B cell (primary cell): ENCODE data around the gene PHC2. TPM values are rescaled to one million over a fixed set of nuclear protein-coding genes. Genes with fewer than 3 reads are reported as not detected.

Experiments
- ATAC-seq: fragments of 200-7000 bp; cut with Tn5 transposase; one replicate; pipeline ENCODE4 v1.10.0; 2021; ENCODE audit warnings: low read depth, mild to moderate bottlenecking, moderate number of reproducible peaks, moderate library complexity
- CTCF ChIA-PET: fragments of 350-600 bp; sonication (Branson Sonifier 250); formaldehyde crosslinking; loops from one replicate; lab custom pipeline; 2021; ENCODE audit warnings: antibody characterized with exemption, inconsistent platforms; lab: Charles Lee
- POLR2A ChIA-PET: fragments of 350-600 bp; sonication (Branson Sonifier 250); formaldehyde crosslinking; loops from one replicate; lab custom pipeline; 2021; ENCODE audit warnings: antibody characterized with exemption; lab: Charles Lee
- DNase-seq: peaks from one replicate; pipeline ENCODE4 v3.0.0; 2013
- H2AFZ ChIP-seq: 2 replicates; pipeline ENCODE4 v1.6.1; 2012; ENCODE audit warnings: mild to moderate bottlenecking, low read depth, low read length; ENCODE audit not compliant: insufficient read depth, poor library complexity, severe bottlenecking
- H3K27ac ChIP-seq, 2 donors: 1 replicate in 1 of 2; 2 replicates in 1 of 2; pipeline ENCODE4 v1.5.1; 2012 to 2013; ENCODE audit warnings: low read length in 2 of 2, mild to moderate bottlenecking in 2 of 2, moderate library complexity in 1 of 2
- H3K27me3 ChIP-seq, 4 experiments: fragments of 200-600 bp in 1 of 4; sonication (generic) in 1 of 4; replicated peaks in 1 of 4; 1 replicate in 2 of 4; 2 replicates in 2 of 4; pipeline versions ENCODE4 v1.6.1 to v1.7.0; 2013 to 2016; ENCODE audit warnings: low read length in 3 of 4, mild to moderate bottlenecking in 2 of 4, mixed read lengths in 1 of 4, moderate library complexity in 1 of 4; ENCODE audit not compliant: insufficient read depth in 4 of 4, control insufficient read depth in 3 of 4; ENCODE audit errors: control extremely low read depth in 1 of 4
- H3K36me3 ChIP-seq, 2 experiments: replicated peaks in 1 of 2; 1 replicate in 1 of 2; 2 replicates in 1 of 2; pipeline versions ENCODE4 v1.6.1 to v1.7.1; 2013; ENCODE audit warnings: low read length in 1 of 2; ENCODE audit not compliant: insufficient read depth in 2 of 2, control insufficient read depth in 1 of 2; ENCODE audit errors: control extremely low read depth in 1 of 2, extremely low read depth in 1 of 2
- H3K4me1 ChIP-seq, 2 donors: fragments of 200-600 bp in 1 of 2; sonication (generic) in 1 of 2; 1 replicate in 1 of 2; 2 replicates in 1 of 2; pipeline versions ENCODE4 v1.5.1 to v1.6.1; 2013 to 2017; ENCODE audit warnings: low read length in 2 of 2; ENCODE audit not compliant: control insufficient read depth in 2 of 2, insufficient read depth in 2 of 2
- H3K4me2 ChIP-seq: replicated peaks from 2 replicates; pipeline ENCODE3; 2012; ENCODE audit warnings: mild to moderate bottlenecking, low read depth, low read length; ENCODE audit not compliant: poor library complexity, severe bottlenecking
- H3K4me3 ChIP-seq, 5 experiments: fragments of 200-600 bp in 1 of 5; sonication (generic) in 1 of 5; 1 replicate in 3 of 5; 2 replicates in 2 of 5; pipeline versions ENCODE4 v1.5.1 to v1.7.0; 2011 to 2016; ENCODE audit warnings: low read length in 4 of 5, mild to moderate bottlenecking in 4 of 5, low read depth in 2 of 5, control low read depth in 1 of 5, moderate library complexity in 1 of 5; ENCODE audit not compliant: insufficient read depth in 1 of 5; ENCODE audit errors: control extremely low read depth in 1 of 5, extremely low read depth in 1 of 5
- H3K79me2 ChIP-seq: fragments of 200-600 bp; sonication (generic); one replicate; pipeline ENCODE4 v1.6.0; 2016; ENCODE audit warnings: low read length; ENCODE audit not compliant: control insufficient read depth, insufficient read depth
- H3K9ac ChIP-seq: fragments of 200-600 bp; sonication (generic); 2 replicates; pipeline ENCODE4 v1.6.1; 2017; ENCODE audit warnings: mild to moderate bottlenecking, low read length, moderate library complexity
- H3K9me3 ChIP-seq, 3 donors: one replicate each; pipeline versions ENCODE4 v1.6.1 to v1.7.1; 2013; ENCODE audit warnings: low read length in 2 of 3; ENCODE audit not compliant: control insufficient read depth in 2 of 3, insufficient read depth in 1 of 3; ENCODE audit errors: control extremely low read depth in 1 of 3
- H4K20me1 ChIP-seq: 2 replicates; pipeline ENCODE4 v1.6.0; 2012; ENCODE audit warnings: mild to moderate bottlenecking, low read length; ENCODE audit not compliant: insufficient read depth, control insufficient read depth, poor library complexity, severe bottlenecking
- H3K27ac Mint-ChIP-seq: one replicate; pipeline ENCODE4 v1.8.0; 2021; ENCODE audit warnings: mixed read lengths
- H3K27me3 Mint-ChIP-seq: one replicate; pipeline ENCODE4 v1.8.0; 2021; ENCODE audit warnings: mixed read lengths
- H3K4me1 Mint-ChIP-seq: one replicate; pipeline ENCODE4 v1.8.0; 2021; ENCODE audit warnings: mixed read lengths
- H3K4me3 Mint-ChIP-seq: one replicate; pipeline ENCODE4 v1.8.0; 2021; ENCODE audit warnings: mixed read lengths
- H3K9me3 Mint-ChIP-seq: one replicate; pipeline ENCODE4 v1.8.0; 2022; ENCODE audit warnings: mixed read lengths; ENCODE audit not compliant: insufficient read depth
- CTCF ChIP-seq: fragments of 200-600 bp; IDR thresholded peaks from one replicate; pipeline ENCODE4 v1.8.0; 2022; ENCODE audit warnings: antibody characterized with exemption, mild to moderate bottlenecking
- EZH2 ChIP-seq: IDR thresholded peaks from 2 replicates; pipeline ENCODE4 v1.6.1; 2012; ENCODE audit warnings: borderline replicate concordance, low read depth, mild to moderate bottlenecking, moderate library complexity, low read length; ENCODE audit not compliant: insufficient read depth, poor library complexity, severe bottlenecking
- WGBS: methylation state at CpG from one replicate; pipeline ENCODE4 v1.1.5; 2013; ENCODE audit warnings: missing lambda C conversion rate; ENCODE audit not compliant: insufficient coverage; 5-methylcytosine and 5-hydroxymethylcytosine counted together
- intact Hi-C: fragments of 100-400 bp; cut with micrococcal nuclease; formaldehyde crosslinking; loops from one replicate; pipeline ENCODE4 v1.10.0; 2022
- polyA plus RNA-seq: library from polyadenylated mRNA; depleted of rRNA; stranded (reverse); fragments of >200 nt; gene quantifications from 2 replicates; pipeline ENCODE4 v1.2.3, GENCODE V29; 2012
- total RNA-seq, 2 donors: library from RNA; stranded (reverse); fragments of 120-200 nt in 1 of 2; gene quantifications; 1 replicate in 1 of 2; 2 replicates in 1 of 2; pipeline versions ENCODE4 v1.2.3 to v1.2.4, GENCODE V29; 2013 to 2022

The PHC2 gene
- total and polyA plus RNA-seq, 2 donors (not counting 1 experiment from before 2014, with no cell fraction given) = 23.1 to 23.4 TPM

GRCh38 chr1:33321178-33321577, 109.7 kb downstream of the PHC2 start:
- no peak overlapping the region for H3K27ac Mint-ChIP-seq
- H3K4me3 Mint-ChIP-seq = no peak overlapping the region
- Histone ChIP-seq H3K79me2 (no peaks in the 10 kb centered on the region), H3K27me3 (no peaks in the 10 kb centered on the region), H3K36me3 (peaks cover 0 to 27% of the 10 kb centered on the region in 2 experiments), H3K4me1 (no peaks in the 10 kb centered on the region), H3K9ac (no peak overlapping the region), H3K4me3 (no peak overlapping the region), H2AFZ (no peak overlapping the region), H3K4me2 (no peak overlapping the region), H3K27ac (no peak overlapping the region), H4K20me1 (no peaks in the 10 kb centered on the region), H3K9me3 (no peaks in the 10 kb centered on the region)
- TF ChIP-seq CTCF (no peak), EZH2 (no peak)
- POLR2A ChIA-PET = no interaction called here
- 100% methylated on average over 2 of the region's 5 CpGs for WGBS
- no peak for DNase-seq
- no peaks in the 10 kb centered on the region for H3K27me3 Mint-ChIP-seq
- no peak for ATAC-seq
- CTCF ChIA-PET = no interaction called here
- intact Hi-C loops = no loop called here
- no peaks in the 10 kb centered on the region for H3K4me1 Mint-ChIP-seq
- H3K9me3 Mint-ChIP-seq = no peaks in the 10 kb centered on the region

- no peak within 1 kb of the TSS for H3K27ac Mint-ChIP-seq
Observed at GRCh38 chr1:33320619-33321165, 110.2 kb downstream of the PHC2 start, which contains the start of gene A3GALT2. Gene A3GALT2 (minus strand): TSS chr1:33321098. CDS start chr1:33321098, 0 bp downstream.

More at GRCh38 chr1:33320619-33321165, 110.2 kb downstream of the PHC2 start, which contains the start of gene A3GALT2:
- TF ChIP-seq EZH2 = no peak
- TF ChIP-seq CTCF = no peak
- H3K9ac ChIP-seq = no peak within 1 kb of the TSS
- Mint-ChIP-seq H3K27me3 (no peaks in the 10 kb centered on the region), H3K4me3 (no peak within 1 kb of the TSS), H3K9me3 (no peaks in the 10 kb centered on the region), H3K4me1 (no peaks in the 10 kb centered on the region)
- peaks cover 0 to 24% of the 10 kb centered on the region in 2 experiments for H3K36me3 ChIP-seq
- WGBS = 87% methylated on average over 4 of the region's 8 CpGs
- no peaks in the 10 kb centered on the region for H4K20me1 ChIP-seq
- no peak within 1 kb of the TSS for H2AFZ ChIP-seq
- H3K79me2 ChIP-seq = no peaks in the 10 kb centered on the region
- ATAC-seq = no peak
- intact Hi-C loops = no loop called here
- no peaks in the 10 kb centered on the region for H3K4me1 ChIP-seq
- POLR2A ChIA-PET = no interaction called here
- no peak within 1 kb of the TSS for H3K4me3 ChIP-seq
- no peaks in the 10 kb centered on the region for H3K27me3 ChIP-seq
- H3K27ac ChIP-seq = no peak within 1 kb of the TSS
- DNase-seq = no peak
- CTCF ChIA-PET = interaction anchor here (1.1 kb wide), 1 partner anchor 25 kb away, joined by 4 read pairs; no protein-coding TSS in a partner anchor
- no peaks in the 10 kb centered on the region for H3K9me3 ChIP-seq
- no peak within 1 kb of the TSS for H3K4me2 ChIP-seq
